Caco-2 (cell line): ENCODE measurements around the gene SEC24A. TPM values are rescaled to one million over a fixed set of nuclear protein-coding genes. Genes with fewer than 3 reads are reported as not detected.

Source experiments
- BruUV-seq: library from RNA; stranded (reverse); fragments of 400-500 nt; replicated peaks from 2 replicates; lab custom pipeline; 2021; lab: Mats Ljungman, UMichigan
- CTCF ChIA-PET: fragments of 300-600 bp; sonication (Branson Sonifier 250); formaldehyde crosslinking; loops from one replicate; lab custom pipeline; 2022; ENCODE audit warnings: antibody characterized with exemption; lab: Charles Lee
- POLR2A ChIA-PET: fragments of 300-600 bp; sonication (Branson Sonifier 250); formaldehyde crosslinking; loops from one replicate; lab custom pipeline; 2022; ENCODE audit warnings: antibody characterized with exemption; lab: Charles Lee
- DNase-seq, 2 experiments: peaks; one replicate each; pipeline versions ENCODE4 v3.0.0 to v3.0.0-alpha.2; 2020 to 2022
- H3K27me3 ChIP-seq: replicated peaks from 2 replicates; pipeline ENCODE4 v1.6.0; 2011; ENCODE audit warnings: low read length; ENCODE audit not compliant: control insufficient read depth, insufficient read depth
- H3K36me3 ChIP-seq: 2 replicates; pipeline ENCODE4 v1.5.1; 2011; ENCODE audit warnings: low read length; ENCODE audit not compliant: control insufficient read depth, insufficient read depth
- H3K4me1 ChIP-seq: fragments of 250-450 bp; sonication (Bioruptor Pico); 2 replicates; pipeline ENCODE4 v1.5.1; 2020; ENCODE audit warnings: mild to moderate bottlenecking
- H3K4me3 ChIP-seq: 2 replicates; pipeline ENCODE4 v1.5.1; 2011; ENCODE audit warnings: low read depth, mild to moderate bottlenecking, control low read depth, low read length
- H3K9me3 ChIP-seq: fragments of 250-450 bp; sonication (Bioruptor Pico); 2 replicates; pipeline ENCODE4 v1.5.1; 2020; ENCODE audit warnings: mild to moderate bottlenecking, moderate library complexity
- H3K27ac Mint-ChIP-seq: one replicate; pipeline ENCODE4 v1.8.0; 2022; ENCODE audit warnings: mixed read lengths; ENCODE audit not compliant: unreplicated experiment
- H3K27me3 Mint-ChIP-seq: one replicate; pipeline ENCODE4 v1.8.0; 2022; ENCODE audit warnings: mixed read lengths; ENCODE audit not compliant: insufficient read depth, unreplicated experiment
- H3K36me3 Mint-ChIP-seq: one replicate; pipeline ENCODE4 v1.8.0; 2022; ENCODE audit warnings: mild to moderate bottlenecking, mixed read lengths; ENCODE audit not compliant: insufficient read depth, unreplicated experiment
- H3K4me1 Mint-ChIP-seq: one replicate; pipeline ENCODE4 v1.8.0; 2022; ENCODE audit warnings: low read depth, mixed read lengths; ENCODE audit not compliant: unreplicated experiment
- H3K4me3 Mint-ChIP-seq: one replicate; pipeline ENCODE4 v1.8.0; 2022; ENCODE audit warnings: mild to moderate bottlenecking, moderate library complexity, mixed read lengths; ENCODE audit not compliant: unreplicated experiment
- H3K9me3 Mint-ChIP-seq: one replicate; pipeline ENCODE4 v1.8.0; 2022; ENCODE audit warnings: mixed read lengths; ENCODE audit not compliant: unreplicated experiment
- intact Hi-C: fragments of 100-400 bp; cut with micrococcal nuclease; formaldehyde crosslinking; loops from one replicate; pipeline ENCODE4 v1.10.0; 2022; ENCODE audit not compliant: unreplicated experiment
- total RNA-seq: library from RNA; stranded (reverse); gene quantifications from 2 replicates; pipeline ENCODE4 v1.2.3, GENCODE V29; 2022
- TF ChIP-seq, protein P1 (sequence below), 2 experiments: fragments of 200-600 bp in 1 of 2; IDR thresholded peaks; 1 replicate in 1 of 2; 2 replicates in 1 of 2; pipeline versions ENCODE4 v1.5.1 to v1.8.0; 2011 to 2022; ENCODE audit warnings: antibody characterized with exemption in 1 of 2, control low read depth in 1 of 2, inconsistent platforms in 1 of 2, low read depth in 1 of 2, low read length in 1 of 2, mild to moderate bottlenecking in 1 of 2, moderate library complexity in 1 of 2; ENCODE audit not compliant: insufficient read depth in 1 of 2, severe bottlenecking in 1 of 2, unreplicated experiment in 1 of 2

Gene SEC24A
- total RNA-seq, 1 experiment from 2014 or later = 47.4 TPM

DNA sequence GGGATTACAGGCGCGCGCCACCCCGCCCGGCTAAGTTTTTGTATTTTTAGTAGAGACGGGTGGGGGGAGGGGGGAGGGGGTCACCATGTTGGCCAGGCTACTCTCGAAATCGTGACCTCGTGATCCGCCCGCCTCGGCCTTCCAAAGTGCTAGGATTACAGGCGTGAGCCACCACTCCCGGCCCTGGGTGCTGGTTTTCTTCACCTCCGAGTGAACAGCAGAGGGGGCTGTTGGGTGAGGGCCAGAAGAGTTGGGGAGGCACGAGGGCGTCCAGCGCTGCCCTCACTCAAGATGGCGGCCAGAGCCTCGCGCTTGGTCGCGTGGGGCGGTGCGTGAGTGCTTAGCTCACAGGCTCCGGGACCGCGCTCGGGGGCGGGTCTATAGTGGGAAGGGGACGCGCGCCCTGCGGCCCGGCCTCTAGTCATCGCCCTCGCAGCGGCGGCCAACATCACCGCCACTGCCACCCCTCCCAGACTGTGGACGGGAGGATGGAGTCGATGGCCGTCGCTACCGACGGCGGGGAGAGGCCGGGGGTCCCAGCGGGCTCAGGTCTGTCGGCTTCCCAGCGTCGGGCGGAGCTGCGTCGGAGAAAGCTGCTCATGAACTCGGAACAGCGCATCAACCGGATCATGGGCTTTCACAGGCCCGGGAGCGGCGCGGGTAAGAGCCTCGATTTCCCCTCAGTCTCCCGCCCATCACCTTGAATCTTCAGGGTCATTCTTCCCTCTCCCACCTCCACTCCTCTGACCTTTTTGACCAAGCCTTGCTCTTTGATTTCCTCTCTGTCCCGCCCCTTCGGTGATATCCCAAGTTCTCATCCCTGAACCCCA is 89.8 kb downstream of the SEC24A start, which contains the start of gene CAMLG:
Gene CAMLG (plus strand): TSS at position 416 of the 830 bp plus-strand sequence. CDS start 73 bp downstream, at position 489.
- DNase-seq = peak; percentile 98 to 99
- H3K27ac Mint-ChIP-seq = peak within 1 kb of the TSS; percentile 91
- POLR2A ChIA-PET = interaction anchor here (0.5 to 1.8 kb wide), 7 partner anchors 10 to 1401 kb away, joined by 3 to 8 read pairs (median 3); partner anchors contain the start of genes C5orf24, DDX46 and PCBD2
- Histone ChIP-seq H3K36me3 (no peaks in the 10 kb centered on the region; the same call in 1 of the 2 replicates), H3K4me3 (peak within 1 kb of the TSS; percentile 69), H3K9me3 (no peaks in the 10 kb centered on the region), H3K27me3 (no peaks in the 10 kb centered on the region), H3K4me1 (no peaks in the 10 kb centered on the region)
- no TSS peak for BruUV-seq
- TF ChIP-seq, protein P1, sequence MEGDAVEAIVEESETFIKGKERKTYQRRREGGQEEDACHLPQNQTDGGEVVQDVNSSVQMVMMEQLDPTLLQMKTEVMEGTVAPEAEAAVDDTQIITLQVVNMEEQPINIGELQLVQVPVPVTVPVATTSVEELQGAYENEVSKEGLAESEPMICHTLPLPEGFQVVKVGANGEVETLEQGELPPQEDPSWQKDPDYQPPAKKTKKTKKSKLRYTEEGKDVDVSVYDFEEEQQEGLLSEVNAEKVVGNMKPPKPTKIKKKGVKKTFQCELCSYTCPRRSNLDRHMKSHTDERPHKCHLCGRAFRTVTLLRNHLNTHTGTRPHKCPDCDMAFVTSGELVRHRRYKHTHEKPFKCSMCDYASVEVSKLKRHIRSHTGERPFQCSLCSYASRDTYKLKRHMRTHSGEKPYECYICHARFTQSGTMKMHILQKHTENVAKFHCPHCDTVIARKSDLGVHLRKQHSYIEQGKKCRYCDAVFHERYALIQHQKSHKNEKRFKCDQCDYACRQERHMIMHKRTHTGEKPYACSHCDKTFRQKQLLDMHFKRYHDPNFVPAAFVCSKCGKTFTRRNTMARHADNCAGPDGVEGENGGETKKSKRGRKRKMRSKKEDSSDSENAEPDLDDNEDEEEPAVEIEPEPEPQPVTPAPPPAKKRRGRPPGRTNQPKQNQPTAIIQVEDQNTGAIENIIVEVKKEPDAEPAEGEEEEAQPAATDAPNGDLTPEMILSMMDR (IDR thresholded peaks at IDR 0.05; ENCODE audit: insufficient read depth in 1 of 2, low read depth in 1 of 2, low read length in 1 of 2, severe bottlenecking in 1 of 2, unreplicated experiment in 1 of 2) = peak; percentile 83 to 88
- H3K27me3 Mint-ChIP-seq = no peaks in the 10 kb centered on the region
- intact Hi-C loops = loop anchor here (1.0 to 10.0 kb wide), 3 partner anchors 106 to 564 kb away; partner anchors contain the start of genes C5orf24, PCBD2 and SKP1
- no peaks in the 10 kb centered on the region for H3K9me3 Mint-ChIP-seq
- CTCF ChIA-PET = interaction anchor here (0.6 to 3.2 kb wide), 11 partner anchors 20 to 728 kb away, joined by 3 to 17 read pairs (median 4); partner anchors contain the start of genes C5orf24, DDX46, PCBD2 and SEC24A
- peaks cover 17% of the 10 kb centered on the region for H3K36me3 Mint-ChIP-seq
- no peaks in the 10 kb centered on the region for H3K4me1 Mint-ChIP-seq
- H3K4me3 Mint-ChIP-seq = peak within 1 kb of the TSS; percentile 99

DNA sequence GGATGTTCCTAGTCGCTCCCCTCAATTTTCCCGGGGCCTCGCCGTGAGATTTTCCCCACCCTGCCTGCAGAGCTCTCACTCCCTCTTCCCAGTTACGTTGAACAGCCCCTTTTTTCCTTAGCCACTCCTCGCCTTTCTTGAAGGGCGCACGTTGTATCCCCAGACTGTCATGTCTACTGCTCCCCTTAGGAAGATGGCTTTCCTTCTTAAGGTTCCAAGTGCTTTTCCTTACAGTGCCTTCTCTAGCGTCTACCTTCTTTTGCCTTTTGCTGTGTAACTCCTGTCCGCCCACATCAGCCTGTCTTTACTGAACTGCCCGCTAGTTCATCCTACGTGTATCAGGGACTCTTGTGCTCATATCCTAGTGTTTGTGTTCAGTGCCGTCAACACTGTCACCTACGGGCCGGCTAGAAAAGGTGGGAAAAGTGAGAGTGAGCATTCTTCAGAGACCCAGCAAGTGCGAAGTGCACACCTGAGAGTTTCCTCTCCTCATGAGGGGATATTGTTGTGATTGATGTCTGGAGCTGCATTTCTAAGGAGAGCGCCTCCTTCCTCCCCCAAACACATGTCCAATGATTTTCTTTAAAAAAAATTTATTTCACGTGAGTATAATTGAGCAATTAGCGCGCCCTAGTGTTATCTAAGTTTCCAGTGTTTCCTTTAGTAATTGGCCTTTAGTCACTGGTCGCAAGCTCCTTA is 90.5 kb downstream of the SEC24A start:
- peak; percentile 58 to 65 for DNase-seq
- TF ChIP-seq, protein P1 (IDR thresholded peaks at IDR 0.05; ENCODE audit: insufficient read depth in 1 of 2, low read depth in 1 of 2, low read length in 1 of 2, severe bottlenecking in 1 of 2, unreplicated experiment in 1 of 2) = peak in 1 of 2 experiments; percentile 17
- ChIA-PET POLR2A (interaction anchor here (0.5 to 1.8 kb wide), 5 partner anchors 10 to 361 kb away, joined by 3 to 8 read pairs (median 3); partner anchors contain the start of genes C5orf24 and DDX46), CTCF (interaction anchor here (0.6 to 3.2 kb wide), 9 partner anchors 19 to 328 kb away, joined by 3 to 17 read pairs (median 5); partner anchors contain the start of genes C5orf24, CDKN2AIPNL, DDX46 and PCBD2)
- Histone ChIP-seq H3K27me3 (no peaks in the 10 kb centered on the region), H3K4me1 (no peaks in the 10 kb centered on the region), H3K36me3 (no peaks in the 10 kb centered on the region; the same call in 1 of the 2 replicates), H3K4me3 (peak overlapping the region; percentile 69), H3K9me3 (no peaks in the 10 kb centered on the region)
- no peaks in the 10 kb centered on the region for H3K4me1 Mint-ChIP-seq
- no peaks in the 10 kb centered on the region for H3K9me3 Mint-ChIP-seq
- intact Hi-C loops = loop anchor here (1.0 to 10.0 kb wide), 6 partner anchors 19 to 564 kb away; partner anchors contain the start of genes C5orf24, DDX46, PCBD2 and SKP1
- peaks cover 17% of the 10 kb centered on the region for H3K36me3 Mint-ChIP-seq
- BruUV-seq = no TSS peak
- H3K27ac Mint-ChIP-seq = peak overlapping the region; percentile 91
- peak overlapping the region; percentile 99 for H3K4me3 Mint-ChIP-seq
- H3K27me3 Mint-ChIP-seq = no peaks in the 10 kb centered on the region
